Mesothelial cell of epicardium (in vitro differentiated cells): Measurements from ENCODE around the gene MAOB. TPM values are rescaled to one million over a fixed set of nuclear protein-coding genes. Genes with fewer than 3 reads are reported as not detected.
"Not testable (repeated sequence)": the region's sequence is repeated elsewhere in the genome, so short reads cannot be mapped to it uniquely, and the experiment has no call there.

ENCODE experiments used
- DNase-seq, 2 experiments: peaks; one replicate each; pipeline ENCODE4 v3.0.0; 2021; ENCODE audit warnings: low spot score in 2 of 2; ENCODE audit not compliant: unreplicated experiment in 2 of 2
- H3K27ac Mint-ChIP-seq: 2 replicates; pipeline ENCODE4 v1.8.0; 2021; ENCODE audit warnings: mixed read lengths
- H3K27me3 Mint-ChIP-seq: 2 replicates; pipeline ENCODE4 v1.8.0; 2021; ENCODE audit warnings: low read depth, mixed read lengths
- H3K36me3 Mint-ChIP-seq: 2 replicates; pipeline ENCODE4 v1.8.0; 2021; ENCODE audit warnings: mixed read lengths
- H3K4me1 Mint-ChIP-seq: 2 replicates; pipeline ENCODE4 v1.8.0; 2021; ENCODE audit warnings: mixed read lengths
- H3K4me3 Mint-ChIP-seq: 2 replicates; pipeline ENCODE4 v1.8.0; 2021; ENCODE audit warnings: mild to moderate bottlenecking, moderate library complexity, mixed read lengths
- H3K9me3 Mint-ChIP-seq: 2 replicates; pipeline ENCODE4 v1.8.0; 2021; ENCODE audit warnings: mixed read lengths
- CTCF ChIP-seq: fragments of 200-600 bp; sonication (generic); IDR thresholded peaks from one replicate; pipeline ENCODE4 v1.5.0; 2021; ENCODE audit warnings: antibody characterized with exemption; ENCODE audit not compliant: unreplicated experiment
- total RNA-seq: library from RNA; stranded (reverse); gene quantifications from 3 replicates; pipeline ENCODE4 v1.2.1, GENCODE V29; 2021

Gene MAOB
- total RNA-seq, 1 donor from 2014 or later: 0.65 TPM

DNA sequence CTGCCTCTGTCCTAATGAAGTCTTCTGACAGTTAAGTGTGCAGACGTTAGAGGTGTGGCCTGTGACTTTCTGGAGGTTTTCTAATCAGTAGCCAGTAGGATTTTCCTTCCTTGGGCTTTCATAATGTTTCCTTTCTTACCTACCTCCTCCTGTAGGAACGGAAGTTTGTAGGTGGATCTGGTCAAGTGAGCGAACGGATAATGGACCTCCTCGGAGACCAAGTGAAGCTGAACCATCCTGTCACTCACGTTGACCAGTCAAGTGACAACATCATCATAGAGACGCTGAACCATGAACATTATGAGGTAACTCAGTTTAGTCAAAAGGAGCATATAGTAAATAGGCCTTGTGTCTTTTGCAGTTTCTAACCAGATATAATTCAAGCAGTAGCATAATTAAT is 151.2 kb downstream of the MAOB start:
- no peak overlapping the region for H3K27ac Mint-ChIP-seq
- H3K4me1 Mint-ChIP-seq: peaks cover 9% of the 10 kb centered on the region
- peaks cover 22% of the 10 kb centered on the region for H3K9me3 Mint-ChIP-seq
- H3K27me3 Mint-ChIP-seq: no peaks in the 10 kb centered on the region
- no peak overlapping the region for H3K4me3 Mint-ChIP-seq
- DNase-seq: no peak
- H3K36me3 Mint-ChIP-seq: no peaks in the 10 kb centered on the region
- TF ChIP-seq CTCF: no peak

DNA sequence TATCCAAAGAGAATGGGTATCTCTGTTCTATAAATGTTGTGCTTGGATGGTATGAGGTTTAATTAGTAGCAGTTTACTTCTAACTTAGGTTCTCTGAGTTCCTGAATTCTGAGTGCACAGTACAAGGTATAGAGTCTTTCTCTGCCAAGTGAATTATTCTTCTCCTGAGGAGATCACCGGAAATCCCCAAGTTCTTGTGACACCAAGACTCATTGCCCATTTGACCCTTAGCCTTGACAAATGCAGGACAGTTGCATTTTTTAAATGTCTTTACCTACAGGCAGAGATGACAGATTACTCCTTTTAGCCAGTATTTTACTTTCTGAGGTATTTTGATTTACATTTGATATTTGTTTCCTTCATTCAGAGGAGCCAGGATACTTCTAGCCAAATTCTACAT is 153.3 kb downstream of the MAOB start:
- TF ChIP-seq CTCF: no peak
- peaks cover 6% of the 10 kb centered on the region for H3K4me1 Mint-ChIP-seq
- peaks cover 37% of the 10 kb centered on the region for H3K9me3 Mint-ChIP-seq
- no peak overlapping the region for H3K27ac Mint-ChIP-seq
- DNase-seq: no peak
- no peaks in the 10 kb centered on the region for H3K27me3 Mint-ChIP-seq
- H3K4me3 Mint-ChIP-seq: no peak overlapping the region
- H3K36me3 Mint-ChIP-seq: no peaks in the 10 kb centered on the region

GRCh38 chrX:43728002-43728401 is 154.2 kb downstream of the MAOB start:
- H3K4me1 Mint-ChIP-seq: peaks cover 6% of the 10 kb centered on the region
- H3K9me3 Mint-ChIP-seq: peaks cover 46% of the 10 kb centered on the region
- no peak for TF ChIP-seq CTCF
- no peaks in the 10 kb centered on the region for H3K27me3 Mint-ChIP-seq
- no peak overlapping the region for H3K4me3 Mint-ChIP-seq
- H3K36me3 Mint-ChIP-seq: no peaks in the 10 kb centered on the region
- no peak overlapping the region for H3K27ac Mint-ChIP-seq
- no peak for DNase-seq

DNA sequence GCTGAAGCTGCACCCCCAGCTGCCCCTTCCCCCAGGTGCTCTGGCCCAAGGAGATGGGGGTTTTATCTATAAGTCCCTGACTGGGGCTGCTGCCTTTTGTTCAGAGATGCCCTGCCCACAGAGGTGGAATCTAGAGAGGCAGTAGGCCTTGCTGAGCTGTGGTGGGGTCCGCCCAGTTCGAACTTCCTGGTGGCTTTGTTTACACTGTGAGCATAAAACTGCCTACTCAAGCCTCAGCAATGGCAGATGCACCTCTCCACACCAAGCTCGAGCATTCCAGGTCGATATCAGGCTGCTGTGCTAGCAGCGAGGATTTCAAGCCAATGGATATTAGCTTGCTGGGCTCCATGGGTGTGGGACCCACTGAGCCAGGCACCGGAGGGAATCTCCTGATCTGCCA is 155.0 kb downstream of the MAOB start:
- H3K36me3 Mint-ChIP-seq, H3K4me3 Mint-ChIP-seq, H3K27me3 Mint-ChIP-seq, H3K4me1 Mint-ChIP-seq, DNase-seq, H3K27ac Mint-ChIP-seq: not testable (repeated sequence)
- peaks cover 47% of the 10 kb centered on the region for H3K9me3 Mint-ChIP-seq

- H3K4me1 Mint-ChIP-seq, H3K4me3 Mint-ChIP-seq, DNase-seq, H3K36me3 Mint-ChIP-seq, H3K27me3 Mint-ChIP-seq, H3K27ac Mint-ChIP-seq: not testable (repeated sequence)
- peaks cover 33% of the 10 kb centered on the region for H3K9me3 Mint-ChIP-seq
These were observed 157.0 kb downstream of the MAOB start for GRCh38 chrX:43725227-43725626.

DNA sequence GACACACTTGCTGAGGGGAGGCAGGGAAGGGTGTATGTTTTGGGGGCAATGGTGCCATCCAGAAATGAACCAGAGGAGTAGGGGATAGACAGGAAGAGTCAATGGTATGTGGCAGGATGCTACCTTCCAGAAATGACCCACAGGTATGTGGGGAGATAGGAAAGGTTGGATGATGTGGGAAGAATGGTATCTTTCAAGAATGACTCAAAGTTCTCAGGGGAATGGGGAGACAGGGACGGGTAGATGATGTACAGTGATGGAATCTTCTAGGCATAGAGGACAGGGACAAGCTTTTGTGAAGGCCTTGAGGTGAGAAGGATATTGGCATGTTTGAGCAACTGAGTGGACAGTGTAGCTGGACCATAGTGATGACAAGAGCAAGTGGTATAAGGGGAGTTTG is 161.3 kb downstream of the MAOB start:
- no peaks in the 10 kb centered on the region for H3K4me1 Mint-ChIP-seq
- H3K4me3 Mint-ChIP-seq: no peak overlapping the region
- H3K9me3 Mint-ChIP-seq: peaks cover 23% of the 10 kb centered on the region
- H3K27me3 Mint-ChIP-seq: no peaks in the 10 kb centered on the region
- H3K36me3 Mint-ChIP-seq: no peaks in the 10 kb centered on the region
- no peak overlapping the region for H3K27ac Mint-ChIP-seq
- DNase-seq: no peak
- TF ChIP-seq CTCF: no peak

- no peak overlapping the region for H3K27ac Mint-ChIP-seq
- no peaks in the 10 kb centered on the region for H3K36me3 Mint-ChIP-seq
- TF ChIP-seq CTCF: no peak
- peaks cover 18% of the 10 kb centered on the region for H3K9me3 Mint-ChIP-seq
- H3K4me1 Mint-ChIP-seq: no peaks in the 10 kb centered on the region
- H3K4me3 Mint-ChIP-seq: no peak overlapping the region
- H3K27me3 Mint-ChIP-seq: no peaks in the 10 kb centered on the region
- DNase-seq: no peak
These were observed 162.2 kb downstream of the MAOB start for GRCh38 chrX:43720082-43720481.
